ENCODE data around the gene HOXB7.

The HOXB7 gene

DNA sequence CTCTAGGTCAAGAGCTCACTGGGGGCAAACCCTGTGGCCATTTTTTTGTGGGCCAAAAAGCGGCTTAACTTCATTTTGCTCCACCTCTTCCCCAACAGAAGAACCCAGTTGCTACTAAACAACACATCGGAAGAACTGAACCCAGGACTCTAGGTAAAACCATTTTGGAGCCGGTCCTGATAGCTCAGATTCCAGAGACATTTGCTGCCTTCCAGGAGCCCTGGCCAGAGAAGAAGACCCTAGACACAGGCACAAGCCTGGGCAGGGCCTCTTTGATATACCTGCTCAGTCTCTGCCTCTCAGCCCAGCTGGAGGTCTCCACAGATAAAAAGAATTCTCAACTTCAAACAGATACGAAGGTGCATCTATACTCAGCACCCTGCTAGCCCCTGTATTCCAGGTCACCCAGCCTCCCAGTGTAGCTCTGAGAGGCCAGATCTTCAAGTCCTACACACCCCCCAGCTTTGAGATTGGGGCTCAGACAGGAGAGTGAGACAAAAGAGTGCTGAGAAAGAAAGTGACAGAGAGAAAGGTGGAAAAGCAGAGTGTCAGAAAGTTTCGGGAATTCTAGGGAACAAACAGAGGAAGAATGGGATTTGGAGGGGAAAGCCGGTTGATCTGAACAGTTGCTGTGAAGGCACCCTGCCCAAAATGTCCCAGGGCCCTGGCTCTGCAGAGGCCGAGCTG lies 21.9 kb upstream of the HOXB7 start:
- peaks cover 0 to 100% of the 10 kb centered on the region in 2 donors for H3K27me3 ChIP-seq

GRCh38 chr17:48631693-48632578 lies 21.1 kb upstream of the HOXB7 start:
- Histone ChIP-seq H3K27me3 (peaks cover 0 to 100% of the 10 kb centered on the region in 2 donors), H3K4me3 (no peak overlapping the region), H3K27ac (no peak overlapping the region), H3K4me1 (peaks cover 0 to 16% (median 5%) of the 10 kb centered on the region in 4 donors), H3K9me3 (no peaks in the 10 kb centered on the region), H3K36me3 (no peaks in the 10 kb centered on the region)
- DNase-seq: no peak
- TF ChIP-seq, protein P1, sequence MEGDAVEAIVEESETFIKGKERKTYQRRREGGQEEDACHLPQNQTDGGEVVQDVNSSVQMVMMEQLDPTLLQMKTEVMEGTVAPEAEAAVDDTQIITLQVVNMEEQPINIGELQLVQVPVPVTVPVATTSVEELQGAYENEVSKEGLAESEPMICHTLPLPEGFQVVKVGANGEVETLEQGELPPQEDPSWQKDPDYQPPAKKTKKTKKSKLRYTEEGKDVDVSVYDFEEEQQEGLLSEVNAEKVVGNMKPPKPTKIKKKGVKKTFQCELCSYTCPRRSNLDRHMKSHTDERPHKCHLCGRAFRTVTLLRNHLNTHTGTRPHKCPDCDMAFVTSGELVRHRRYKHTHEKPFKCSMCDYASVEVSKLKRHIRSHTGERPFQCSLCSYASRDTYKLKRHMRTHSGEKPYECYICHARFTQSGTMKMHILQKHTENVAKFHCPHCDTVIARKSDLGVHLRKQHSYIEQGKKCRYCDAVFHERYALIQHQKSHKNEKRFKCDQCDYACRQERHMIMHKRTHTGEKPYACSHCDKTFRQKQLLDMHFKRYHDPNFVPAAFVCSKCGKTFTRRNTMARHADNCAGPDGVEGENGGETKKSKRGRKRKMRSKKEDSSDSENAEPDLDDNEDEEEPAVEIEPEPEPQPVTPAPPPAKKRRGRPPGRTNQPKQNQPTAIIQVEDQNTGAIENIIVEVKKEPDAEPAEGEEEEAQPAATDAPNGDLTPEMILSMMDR (IDR thresholded peaks at IDR 0.05): no peak
- intact Hi-C loops (cut with DNase I; ENCODE audit: low total_unique reads): no loop called here

More for the DNA sequence above, 21.9 kb upstream of the HOXB7 start:
- DNase-seq: no peak
- Histone ChIP-seq H3K9me3 (no peaks in the 10 kb centered on the region), H3K4me1 (peaks cover 0 to 16% (median 4%) of the 10 kb centered on the region in 4 donors), H3K27ac (no peak overlapping the region), H3K4me3 (no peak overlapping the region), H3K36me3 (no peaks in the 10 kb centered on the region)
- intact Hi-C loops (cut with DNase I; ENCODE audit: low total_unique reads): no loop called here
- TF ChIP-seq, protein P1 (IDR thresholded peaks at IDR 0.05): no peak

DNA sequence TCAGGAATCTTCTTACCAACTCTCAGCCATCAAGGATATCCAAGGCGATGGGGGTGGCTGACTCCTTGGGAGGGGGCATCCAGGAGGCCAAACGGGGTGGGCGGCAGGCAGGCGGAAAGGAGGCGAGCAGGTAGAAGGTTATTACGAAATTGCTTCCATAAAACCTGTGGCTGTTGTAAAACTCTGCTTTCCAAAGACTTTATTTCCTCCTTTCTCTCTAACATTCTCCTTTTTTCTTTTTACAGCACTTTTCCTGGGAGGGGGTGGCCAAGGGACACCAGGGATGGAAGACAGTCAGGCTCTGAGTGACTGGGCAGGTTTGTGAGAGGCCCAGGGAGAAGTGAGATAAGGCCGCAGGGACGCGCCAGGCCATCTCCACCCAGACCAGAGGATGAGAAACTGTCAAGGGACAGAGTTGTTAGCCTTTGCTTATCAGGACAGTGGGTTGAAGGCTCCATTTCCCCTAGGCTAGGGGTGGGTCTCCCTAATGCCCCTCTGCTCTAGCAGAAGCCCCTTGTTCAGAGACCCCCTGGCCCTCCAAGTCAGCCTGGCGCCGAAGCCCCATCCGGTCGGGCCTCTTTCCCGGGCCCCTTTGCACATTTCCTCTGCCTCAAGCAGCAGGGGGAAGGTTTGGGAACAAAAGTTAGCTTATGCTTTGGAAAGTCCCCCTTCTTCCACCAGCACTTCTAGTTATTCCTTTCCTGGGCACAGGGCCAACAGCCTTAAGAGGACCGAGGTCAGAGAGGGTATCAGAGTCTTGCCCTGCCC lies 20.3 kb upstream of the HOXB7 start:
- Histone ChIP-seq H3K4me3 (no peak overlapping the region), H3K27ac (no peak overlapping the region), H3K4me1 (peaks cover 0 to 16% (median 9%) of the 10 kb centered on the region in 4 donors), H3K36me3 (no peaks in the 10 kb centered on the region), H3K27me3 (peaks cover 0 to 100% of the 10 kb centered on the region in 2 donors), H3K9me3 (no peaks in the 10 kb centered on the region)
- no peak for DNase-seq
- intact Hi-C loops (cut with DNase I; ENCODE audit: low total_unique reads): no loop called here
- TF ChIP-seq, protein P1 (IDR thresholded peaks at IDR 0.05): no peak

GRCh38 chr17:48630009-48630924 lies 19.4 kb upstream of the HOXB7 start:
- Histone ChIP-seq H3K27me3 (peaks cover 0 to 100% of the 10 kb centered on the region in 2 donors), H3K4me3 (no peak overlapping the region)

More at GRCh38 chr17:48630009-48630924, 19.4 kb upstream of the HOXB7 start:
- Histone ChIP-seq H3K4me1 (peaks cover 0 to 25% (median 18%) of the 10 kb centered on the region in 4 donors), H3K27ac (no peak overlapping the region), H3K9me3 (no peaks in the 10 kb centered on the region), H3K36me3 (no peaks in the 10 kb centered on the region)
- DNase-seq: no peak
- intact Hi-C loops (cut with DNase I; ENCODE audit: low total_unique reads): no loop called here
- TF ChIP-seq, protein P1 (IDR thresholded peaks at IDR 0.05): no peak
